ENCODE results near the gene CCL4. TPM values are rescaled to one million over a fixed set of nuclear protein-coding genes. Genes with fewer than 3 reads are reported as not detected.
"Not testable (repeated sequence)": the region's sequence is repeated elsewhere in the genome, so short reads cannot be mapped to it uniquely, and the experiment has no call there.

The CCL4 gene
- under 1 TPM in 1 of 4 donors, not detected in 3; 0.97 TPM for total RNA-seq

DNA sequence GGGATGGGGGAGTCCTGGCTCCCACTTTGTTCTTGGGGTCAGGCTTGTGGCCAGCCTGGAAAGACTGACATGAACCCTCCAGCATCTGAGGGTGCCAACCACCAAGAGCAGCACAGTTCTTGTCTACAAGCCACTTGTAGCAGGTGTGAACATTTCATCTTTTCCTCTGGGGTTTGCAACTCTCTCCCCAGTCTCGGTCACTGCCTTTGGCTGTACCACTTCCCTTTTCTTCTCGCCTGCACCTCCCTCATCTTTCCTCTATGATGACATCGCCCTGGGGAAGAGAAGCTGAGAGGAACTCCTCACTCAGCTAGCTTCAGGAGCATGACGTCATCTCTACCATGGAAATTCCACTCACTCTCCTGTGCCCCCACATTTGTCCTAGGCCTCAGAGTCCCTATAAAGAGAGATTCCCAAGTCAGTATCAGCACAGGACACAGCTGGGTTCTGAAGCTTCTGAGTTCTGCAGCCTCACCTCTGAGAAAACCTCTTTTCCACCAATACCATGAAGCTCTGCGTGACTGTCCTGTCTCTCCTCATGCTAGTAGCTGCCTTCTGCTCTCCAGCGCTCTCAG, at the start of gene CCL4:
Gene CCL4, plus strand, starts transcription at position 427 of the 575 bp plus-strand sequence. Its CDS starts 79 bp downstream, at position 506.
- H3K27ac ChIP-seq, result not testable (repeated sequence)

DNA sequence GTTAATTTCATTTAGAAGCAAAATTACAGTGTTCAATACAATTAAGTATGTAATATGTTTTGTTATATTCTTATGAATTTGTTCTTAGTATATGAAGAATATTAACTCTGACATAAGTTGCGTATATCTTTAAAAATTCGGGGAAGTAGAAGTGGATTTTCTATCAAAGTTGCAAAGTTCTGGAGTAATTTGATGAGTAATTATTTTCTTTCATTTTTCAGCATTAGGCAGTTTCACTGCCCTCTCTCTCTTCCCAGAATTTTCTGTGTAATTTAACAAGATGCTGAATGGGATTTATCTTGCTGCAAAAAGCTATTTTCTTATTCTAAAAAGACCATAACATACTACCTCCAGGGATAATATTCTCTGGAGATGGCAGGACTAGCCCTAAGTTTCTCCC, 48.5 kb upstream of the CCL4 start:
- H3K4me1 ChIP-seq, result no peaks in the 10 kb centered on the region
- H3K36me3 ChIP-seq, result no peaks in the 10 kb centered on the region
- 76% methylated on average over 2 of the region's 2 CpGs for WGBS
- TF ChIP-seq POLR2AphosphoS5 (IDR thresholded peaks at IDR 0.05) (no peak), POLR2A (IDR thresholded peaks at IDR 0.05) (no peak), EP300 (IDR thresholded peaks at IDR 0.05) (no peak)
- TF ChIP-seq, protein P1, sequence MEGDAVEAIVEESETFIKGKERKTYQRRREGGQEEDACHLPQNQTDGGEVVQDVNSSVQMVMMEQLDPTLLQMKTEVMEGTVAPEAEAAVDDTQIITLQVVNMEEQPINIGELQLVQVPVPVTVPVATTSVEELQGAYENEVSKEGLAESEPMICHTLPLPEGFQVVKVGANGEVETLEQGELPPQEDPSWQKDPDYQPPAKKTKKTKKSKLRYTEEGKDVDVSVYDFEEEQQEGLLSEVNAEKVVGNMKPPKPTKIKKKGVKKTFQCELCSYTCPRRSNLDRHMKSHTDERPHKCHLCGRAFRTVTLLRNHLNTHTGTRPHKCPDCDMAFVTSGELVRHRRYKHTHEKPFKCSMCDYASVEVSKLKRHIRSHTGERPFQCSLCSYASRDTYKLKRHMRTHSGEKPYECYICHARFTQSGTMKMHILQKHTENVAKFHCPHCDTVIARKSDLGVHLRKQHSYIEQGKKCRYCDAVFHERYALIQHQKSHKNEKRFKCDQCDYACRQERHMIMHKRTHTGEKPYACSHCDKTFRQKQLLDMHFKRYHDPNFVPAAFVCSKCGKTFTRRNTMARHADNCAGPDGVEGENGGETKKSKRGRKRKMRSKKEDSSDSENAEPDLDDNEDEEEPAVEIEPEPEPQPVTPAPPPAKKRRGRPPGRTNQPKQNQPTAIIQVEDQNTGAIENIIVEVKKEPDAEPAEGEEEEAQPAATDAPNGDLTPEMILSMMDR (IDR thresholded peaks at IDR 0.05), result no peak
- no peaks in the 10 kb centered on the region for H3K27me3 ChIP-seq
- no peak for DNase-seq (ENCODE audit: low spot score in 2 of 2)
- H3K4me3 ChIP-seq, result no peak overlapping the region
- H3K27ac ChIP-seq, result no peak overlapping the region
- H3K9me3 ChIP-seq, result no peaks in the 10 kb centered on the region

More for the DNA sequence above, at the start of gene CCL4:
- H3K4me3 ChIP-seq; H3K9me3 ChIP-seq; DNase-seq (ENCODE audit: low spot score in 2 of 2); H3K27me3 ChIP-seq; H3K36me3 ChIP-seq; H3K4me1 ChIP-seq: not testable (repeated sequence)
- 54% methylated on average over 6 of the region's 6 CpGs for WGBS

DNA sequence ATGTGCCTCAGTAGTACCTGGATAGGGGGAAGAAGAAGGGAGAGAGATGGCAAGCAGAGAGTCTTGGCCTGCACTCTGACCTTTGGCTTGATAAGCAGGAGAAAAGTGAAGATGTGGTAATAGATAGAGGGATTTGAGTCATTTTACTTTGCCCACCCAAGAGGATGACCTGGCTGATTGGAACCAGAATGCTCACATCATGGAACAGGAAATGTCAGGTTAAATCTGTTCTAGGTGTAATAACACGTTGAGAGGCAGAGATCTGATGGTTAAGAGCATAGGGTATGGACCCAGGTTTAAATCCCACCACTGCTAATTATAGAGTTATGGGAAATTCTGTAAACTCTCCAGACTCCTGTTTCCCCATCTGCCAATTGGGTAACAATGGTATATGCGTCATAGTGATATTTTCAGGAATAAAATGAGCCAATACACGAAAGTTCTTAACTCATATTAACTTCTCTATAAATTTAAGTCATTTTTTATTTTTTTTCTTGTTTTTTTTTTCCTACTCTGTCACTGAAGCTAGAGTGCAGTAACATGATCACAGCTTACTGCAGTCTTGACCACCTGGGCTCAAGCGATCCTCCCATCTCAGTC, 47.6 kb upstream of the CCL4 start:
- Histone ChIP-seq H3K4me1 (no peaks in the 10 kb centered on the region), H3K36me3 (no peaks in the 10 kb centered on the region), H3K27me3 (no peaks in the 10 kb centered on the region), H3K4me3 (no peak overlapping the region), H3K27ac (no peak overlapping the region), H3K9me3 (no peaks in the 10 kb centered on the region)
- 81% methylated on average over 4 of the region's 4 CpGs for WGBS
- TF ChIP-seq POLR2A (IDR thresholded peaks at IDR 0.05) (no peak), POLR2AphosphoS5 (IDR thresholded peaks at IDR 0.05) (no peak), EP300 (IDR thresholded peaks at IDR 0.05) (no peak)
- TF ChIP-seq, protein P1 (IDR thresholded peaks at IDR 0.05), result no peak
- DNase-seq (ENCODE audit: low spot score in 2 of 2), result no peak

DNA sequence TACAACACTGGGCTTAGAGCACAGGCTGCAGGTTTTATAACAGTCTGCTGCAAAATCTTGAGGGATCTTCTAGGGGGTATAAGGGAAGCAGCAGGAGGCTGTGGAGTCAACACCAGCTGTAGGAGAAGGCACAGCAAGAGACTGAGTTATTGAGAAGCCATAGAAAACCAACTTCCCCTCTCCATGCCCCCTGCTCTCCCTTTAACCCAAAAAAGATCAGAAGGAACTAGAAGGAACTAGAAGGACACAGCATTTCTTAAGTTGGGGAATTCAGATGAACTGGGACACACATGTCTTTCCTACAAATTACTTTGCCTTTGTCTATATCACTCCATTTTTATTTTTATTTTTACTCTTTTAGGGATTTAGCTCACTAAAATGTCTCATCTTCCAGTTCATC, 45.7 kb upstream of the CCL4 start:
- TF ChIP-seq POLR2AphosphoS5 (IDR thresholded peaks at IDR 0.05), result no peak
- TF ChIP-seq POLR2A (IDR thresholded peaks at IDR 0.05), result no peak
- TF ChIP-seq EP300 (IDR thresholded peaks at IDR 0.05), result no peak
- TF ChIP-seq, protein P1 (IDR thresholded peaks at IDR 0.05), result no peak
- Histone ChIP-seq H3K9me3 (no peaks in the 10 kb centered on the region), H3K4me3 (no peak overlapping the region), H3K27ac (no peak overlapping the region), H3K27me3 (no peaks in the 10 kb centered on the region), H3K36me3 (no peaks in the 10 kb centered on the region), H3K4me1 (no peaks in the 10 kb centered on the region)
- no peak for DNase-seq (ENCODE audit: low spot score in 2 of 2)

DNA sequence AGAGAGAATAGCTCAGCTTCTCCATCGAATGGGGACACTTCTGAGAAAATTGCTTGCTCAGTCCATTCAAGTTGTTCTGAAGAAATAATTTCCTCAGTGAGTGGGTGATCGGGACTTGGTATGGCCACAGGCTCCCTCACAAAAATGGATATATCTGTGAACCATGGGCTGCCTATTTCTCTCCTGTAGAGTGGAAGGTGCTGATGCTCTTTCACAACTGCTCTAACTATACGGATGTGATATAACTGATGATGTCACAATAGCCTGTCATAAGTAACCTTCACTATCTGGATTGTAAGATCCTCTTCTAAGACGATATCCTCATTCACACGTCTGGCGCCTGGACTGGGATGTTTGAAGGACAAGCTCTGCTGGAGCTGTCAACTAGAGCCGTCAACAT, 44.2 kb upstream of the CCL4 start:
- DNase-seq (ENCODE audit: low spot score in 2 of 2), result no peak
- Histone ChIP-seq H3K4me3 (no peak overlapping the region), H3K36me3 (no peaks in the 10 kb centered on the region), H3K27me3 (no peaks in the 10 kb centered on the region), H3K27ac (no peak overlapping the region), H3K9me3 (no peaks in the 10 kb centered on the region), H3K4me1 (no peaks in the 10 kb centered on the region)
- WGBS, result 89% methylated on average over 7 of the region's 7 CpGs
- no peak for TF ChIP-seq POLR2A (IDR thresholded peaks at IDR 0.05)
- no peak for TF ChIP-seq EP300 (IDR thresholded peaks at IDR 0.05)
- TF ChIP-seq POLR2AphosphoS5 (IDR thresholded peaks at IDR 0.05), result no peak
- TF ChIP-seq, protein P1 (IDR thresholded peaks at IDR 0.05), result no peak

Measured in suprapubic skin (tissue), 4 donors.